Esophagus muscularis mucosa (tissue), 4 donors: Measurements from ENCODE around the gene C2CD4C.

Source experiments
- EP300 ChIP-seq: sonication (generic); formaldehyde crosslinking; IDR thresholded peaks from one replicate; pipeline ENCODE4 v1.6.1; 2017; ENCODE audit warnings: antibody characterized with exemption
- POLR2A ChIP-seq: fragments of 450-650 bp; IDR thresholded peaks from one replicate; pipeline ENCODE4 v1.6.1; 2017; ENCODE audit warnings: antibody characterized with exemption, moderate library complexity, mild to moderate bottlenecking, low read depth
- POLR2AphosphoS5 ChIP-seq, 2 donors: sonication (generic); formaldehyde crosslinking; IDR thresholded peaks; one replicate each; pipeline ENCODE4 v1.6.1; 2017; ENCODE audit warnings: antibody characterized with exemption in 2 of 2
- TF ChIP-seq, protein P1 (sequence below), 3 experiments: fragments of 200-600 bp in 2 of 3; fragments of 450-650 bp in 1 of 3; sonication (generic) in 2 of 3; IDR thresholded peaks; one replicate each; pipeline ENCODE4 v1.5.1; 2017 to 2019; ENCODE audit warnings: antibody characterized with exemption in 3 of 3, mild to moderate bottlenecking in 2 of 3, moderate library complexity in 1 of 3

DNA sequence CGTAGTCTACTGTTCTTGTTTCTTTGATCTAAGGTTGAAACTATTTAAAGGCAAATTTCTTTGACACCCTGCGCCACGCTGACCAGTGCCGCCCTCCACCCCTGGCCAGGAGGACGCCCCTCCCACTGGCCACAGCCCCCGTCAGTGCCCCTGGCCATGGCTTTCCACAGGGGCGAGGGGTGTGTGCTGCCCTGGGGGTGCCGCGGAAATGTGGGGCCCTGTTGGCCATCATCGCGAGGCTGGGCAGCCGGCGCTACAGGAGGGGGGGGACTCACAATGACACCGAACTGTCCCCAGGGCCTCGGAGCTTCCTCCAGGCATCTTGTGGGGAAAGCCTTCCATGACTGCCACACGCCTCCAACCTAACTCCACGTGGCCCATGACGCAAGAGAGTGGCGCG lies 41.0 kb upstream of the C2CD4C start:
- TF ChIP-seq, protein P1, sequence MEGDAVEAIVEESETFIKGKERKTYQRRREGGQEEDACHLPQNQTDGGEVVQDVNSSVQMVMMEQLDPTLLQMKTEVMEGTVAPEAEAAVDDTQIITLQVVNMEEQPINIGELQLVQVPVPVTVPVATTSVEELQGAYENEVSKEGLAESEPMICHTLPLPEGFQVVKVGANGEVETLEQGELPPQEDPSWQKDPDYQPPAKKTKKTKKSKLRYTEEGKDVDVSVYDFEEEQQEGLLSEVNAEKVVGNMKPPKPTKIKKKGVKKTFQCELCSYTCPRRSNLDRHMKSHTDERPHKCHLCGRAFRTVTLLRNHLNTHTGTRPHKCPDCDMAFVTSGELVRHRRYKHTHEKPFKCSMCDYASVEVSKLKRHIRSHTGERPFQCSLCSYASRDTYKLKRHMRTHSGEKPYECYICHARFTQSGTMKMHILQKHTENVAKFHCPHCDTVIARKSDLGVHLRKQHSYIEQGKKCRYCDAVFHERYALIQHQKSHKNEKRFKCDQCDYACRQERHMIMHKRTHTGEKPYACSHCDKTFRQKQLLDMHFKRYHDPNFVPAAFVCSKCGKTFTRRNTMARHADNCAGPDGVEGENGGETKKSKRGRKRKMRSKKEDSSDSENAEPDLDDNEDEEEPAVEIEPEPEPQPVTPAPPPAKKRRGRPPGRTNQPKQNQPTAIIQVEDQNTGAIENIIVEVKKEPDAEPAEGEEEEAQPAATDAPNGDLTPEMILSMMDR (IDR thresholded peaks at IDR 0.05), result no peak
- no peak for TF ChIP-seq POLR2A
- no peak for TF ChIP-seq EP300
- TF ChIP-seq POLR2AphosphoS5 (IDR thresholded peaks at IDR 0.05), result no peak
